CD14-positive monocyte (primary cell): ENCODE data around the gene NBPF15. TPM values are rescaled to one million over a fixed set of nuclear protein-coding genes. Genes with fewer than 3 reads are reported as not detected.
A peak's percentile ranks its signal among the peaks of the same experiment; 100 is the strongest.
"Not testable (repeated sequence)": the region's sequence is repeated elsewhere in the genome, so short reads cannot be mapped to it uniquely, and the experiment has no call there.

Experiments
- DNase-seq, 3 donors: peaks; one replicate each; pipeline ENCODE4 v3.0.0-alpha.2; 2011 to 2022
- H2AFZ ChIP-seq: 2 replicates; pipeline ENCODE4 v1.6.0; 2012; ENCODE audit warnings: mild to moderate bottlenecking, low read depth, low read length, inconsistent platforms; ENCODE audit not compliant: insufficient read depth, poor library complexity, severe bottlenecking
- H3K27ac ChIP-seq, 2 donors: 1 replicate in 1 of 2; 2 replicates in 1 of 2; pipeline ENCODE4 v1.5.1; 2012 to 2013; ENCODE audit warnings: low read length in 2 of 2, control low read depth in 1 of 2, inconsistent platforms in 1 of 2, low read depth in 1 of 2, mild to moderate bottlenecking in 1 of 2
- H3K27me3 ChIP-seq, 2 donors: one replicate each; pipeline versions ENCODE4 v1.6.0 to v1.6.1; 2011 to 2013; ENCODE audit warnings: low read length in 2 of 2; ENCODE audit not compliant: control insufficient read depth in 2 of 2, insufficient read depth in 2 of 2
- H3K36me3 ChIP-seq, 2 donors: replicated peaks in 1 of 2; 1 replicate in 1 of 2; 2 replicates in 1 of 2; pipeline versions ENCODE4 v1.5.1 to v1.6.1; 2012 to 2013; ENCODE audit warnings: low read length in 2 of 2, control low read depth in 1 of 2, inconsistent platforms in 1 of 2, mild to moderate bottlenecking in 1 of 2; ENCODE audit not compliant: insufficient read depth in 2 of 2, control insufficient read depth in 1 of 2
- H3K4me1 ChIP-seq, 2 donors: 1 replicate in 1 of 2; 2 replicates in 1 of 2; pipeline versions ENCODE4 v1.5.1 to v1.6.1; 2012 to 2013; ENCODE audit warnings: low read length in 2 of 2, control low read depth in 1 of 2, inconsistent platforms in 1 of 2, mild to moderate bottlenecking in 1 of 2, moderate library complexity in 1 of 2; ENCODE audit not compliant: insufficient read depth in 2 of 2, control insufficient read depth in 1 of 2
- H3K4me2 ChIP-seq: replicated peaks from 2 replicates; pipeline ENCODE3; 2012; ENCODE audit warnings: low read length, moderate library complexity, mild to moderate bottlenecking; ENCODE audit not compliant: poor library complexity, severe bottlenecking; ENCODE audit errors: extremely low read depth
- H3K4me3 ChIP-seq, 3 experiments: fragments of 200-600 bp in 1 of 3; sonication (generic) in 1 of 3; replicated peaks in 1 of 3; 1 replicate in 2 of 3; 2 replicates in 1 of 3; pipeline ENCODE4 v1.5.1; 2011 to 2013; ENCODE audit warnings: low read length in 3 of 3, mild to moderate bottlenecking in 3 of 3, control low read depth in 2 of 3, low read depth in 2 of 3, inconsistent platforms in 1 of 3, moderate library complexity in 1 of 3
- H3K79me2 ChIP-seq: 2 replicates; pipeline ENCODE4 v1.6.0; 2012; ENCODE audit warnings: mild to moderate bottlenecking, control low read depth, inconsistent platforms, low read length, moderate library complexity; ENCODE audit not compliant: insufficient read depth
- H3K9ac ChIP-seq: 2 replicates; pipeline ENCODE4 v1.6.0; 2017; ENCODE audit warnings: low read length, mild to moderate bottlenecking; ENCODE audit not compliant: insufficient read depth, poor library complexity, severe bottlenecking
- H3K9me3 ChIP-seq, 2 donors: replicated peaks in 1 of 2; 1 replicate in 1 of 2; 2 replicates in 1 of 2; pipeline versions ENCODE4 v1.5.1 to v1.6.1; 2012 to 2013; ENCODE audit warnings: low read length in 2 of 2, control low read depth in 1 of 2; ENCODE audit not compliant: control insufficient read depth in 1 of 2, insufficient read depth in 1 of 2
- H4K20me1 ChIP-seq: 2 replicates; pipeline ENCODE4 v1.6.0; 2012; ENCODE audit warnings: mild to moderate bottlenecking, low read length, control low read depth, moderate library complexity; ENCODE audit not compliant: insufficient read depth
- H3K27ac Mint-ChIP-seq, 7 donors: one replicate each; pipeline ENCODE4 v1.8.0; 2020; ENCODE audit warnings: mild to moderate bottlenecking in 7 of 7, mixed read lengths in 7 of 7, moderate library complexity in 6 of 7, inconsistent platforms in 2 of 7
- H3K27me3 Mint-ChIP-seq, 3 donors: one replicate each; pipeline ENCODE4 v1.8.0; 2021 to 2022; ENCODE audit warnings: low read depth in 3 of 3, mild to moderate bottlenecking in 3 of 3, mixed read lengths in 3 of 3, moderate library complexity in 3 of 3, inconsistent platforms in 1 of 3
- H3K36me3 Mint-ChIP-seq, 2 donors: one replicate each; pipeline ENCODE4 v1.8.0; 2020; ENCODE audit warnings: mixed read lengths in 2 of 2, inconsistent platforms in 1 of 2, mild to moderate bottlenecking in 1 of 2
- H3K4me1 Mint-ChIP-seq: one replicate; pipeline ENCODE4 v1.8.0; 2020; ENCODE audit warnings: mild to moderate bottlenecking, mixed read lengths
- H3K4me3 Mint-ChIP-seq, 2 donors: one replicate each; pipeline ENCODE4 v1.8.0; 2020; ENCODE audit warnings: mild to moderate bottlenecking in 2 of 2, mixed read lengths in 2 of 2, moderate library complexity in 1 of 2
- H3K9me3 Mint-ChIP-seq, 7 donors: one replicate each; pipeline ENCODE4 v1.8.0; 2020 to 2022; ENCODE audit warnings: mixed read lengths in 7 of 7, mild to moderate bottlenecking in 6 of 7, moderate library complexity in 6 of 7, inconsistent platforms in 2 of 7
- WGBS: methylation state at CpG from one replicate; pipeline ENCODE4 v1.1.5; 2013; ENCODE audit warnings: missing lambda C conversion rate; ENCODE audit not compliant: insufficient coverage; 5-methylcytosine and 5-hydroxymethylcytosine counted together
- intact Hi-C, 2 donors: fragments of 100-400 bp; cut with micrococcal nuclease; formaldehyde crosslinking; loops; one replicate each; pipeline versions ENCODE4 v1.15.0 to v1.15.1; 2023
- polyA minus RNA-seq: library from RNA; depleted of rRNA, polyadenylated mRNA; stranded (reverse); fragments of >200 nt; gene quantifications from 2 replicates; pipeline ENCODE4 v1.2.3, GENCODE V29; 2012
- polyA plus RNA-seq, 3 donors: library from polyadenylated mRNA; depleted of rRNA in 1 of 3; unstranded in 2 of 3; stranded (reverse) in 1 of 3; fragments of 300-500 nt in 2 of 3; fragments of >200 nt in 1 of 3; fragmentation: Illumina TruSeq in 2 of 3; gene quantifications; 1 replicate in 2 of 3; 2 replicates in 1 of 3; pipeline ENCODE4 v1.2.3, GENCODE V29; 2012 to 2021
- total RNA-seq, 12 experiments: library from RNA in 1 of 12; stranded (reverse) in 1 of 12; fragments of 120-200 nt in 1 of 12; gene quantifications; one replicate each; pipeline ENCODE4 v1.2.4 and lab custom pipeline; 2013 to 2026; ENCODE audit warnings: mixed read lengths in 6 of 12, inconsistent platforms in 1 of 12

The NBPF15 gene
- 13.8 TPM for total RNA-seq (2013)
- 10 to 100 TPM in 1 of 3 donors, 1 to 10 TPM in 1, under 1 TPM in 1; 0.55 to 24.0 (median 1.0) TPM for polyA plus RNA-seq
- 7.6 and 11.2 TPM in 2 replicates for polyA minus RNA-seq
- total RNA-seq (lab: John Stamatoyannopoulos, UW), result 10.1 to 22.5 (median 13.1) reads per million in 11 experiments

GRCh38 chr1:144461136-144461759 is at the start of gene NBPF15:
TSS of gene NBPF15 (minus strand) at chr1:144461669. CDS start at chr1:144440003, 21,666 bp downstream.
- H3K27me3 ChIP-seq, H3K4me1 ChIP-seq, H4K20me1 ChIP-seq, H3K79me2 ChIP-seq, H3K9me3 Mint-ChIP-seq, H3K27ac ChIP-seq, H3K4me1 Mint-ChIP-seq, H3K9me3 ChIP-seq, H3K36me3 Mint-ChIP-seq, H3K9ac ChIP-seq, H3K36me3 ChIP-seq, intact Hi-C loops: not testable (repeated sequence)
- H3K4me2 ChIP-seq, result peak within 1 kb of the TSS; percentile 39
- H2AFZ ChIP-seq, result peak within 1 kb of the TSS; percentile 65
- 0% methylated on average over 16 of the region's 71 CpGs for WGBS
- H3K4me3 ChIP-seq, result peak within 1 kb of the TSS; percentile 39 to 69 (median 42)
- peaks cover 2 to 23% (median 8%) of the 10 kb centered on the region in 3 donors for H3K27me3 Mint-ChIP-seq
- DNase-seq, result peak; percentile 1 to 11 (median 7)
- H3K4me3 Mint-ChIP-seq, result peak within 1 kb of the TSS; percentile 96 to 99
- H3K27ac Mint-ChIP-seq, result peak within 1 kb of the TSS in 2 of 7 donors; percentile 90 to 92

- H3K27ac Mint-ChIP-seq, H3K9me3 ChIP-seq, H3K27ac ChIP-seq, H3K36me3 Mint-ChIP-seq, H3K79me2 ChIP-seq, H3K27me3 ChIP-seq, H3K4me2 ChIP-seq, H3K36me3 ChIP-seq, H2AFZ ChIP-seq, H3K9me3 Mint-ChIP-seq, H3K4me1 ChIP-seq, H3K9ac ChIP-seq, H4K20me1 ChIP-seq, intact Hi-C loops, H3K4me1 Mint-ChIP-seq, H3K4me3 ChIP-seq, DNase-seq: not testable (repeated sequence)
- Mint-ChIP-seq H3K27me3 (peaks cover 7 to 13% (median 10%) of the 10 kb centered on the region in 3 donors), H3K4me3 (peak overlapping the region in 1 of 2 donors; percentile 42)
- WGBS, result no CpG with 5 or more reads among the region's 1 CpG
These were observed 35.0 kb upstream of the NBPF15 start for GRCh38 chr1:144496429-144496828.

- H3K9me3 Mint-ChIP-seq, intact Hi-C loops, H3K4me2 ChIP-seq, H4K20me1 ChIP-seq, H3K4me3 ChIP-seq, H2AFZ ChIP-seq, H3K4me3 Mint-ChIP-seq, H3K36me3 Mint-ChIP-seq, H3K36me3 ChIP-seq, H3K9me3 ChIP-seq, H3K9ac ChIP-seq, DNase-seq, H3K27ac ChIP-seq, H3K79me2 ChIP-seq, H3K4me1 ChIP-seq, H3K27me3 ChIP-seq, H3K4me1 Mint-ChIP-seq, H3K27ac Mint-ChIP-seq: not testable (repeated sequence)
- no CpG with 5 or more reads among the region's 4 CpGs for WGBS
- peaks cover 10 to 17% (median 11%) of the 10 kb centered on the region in 3 donors for H3K27me3 Mint-ChIP-seq
These were observed 32.7 kb upstream of the NBPF15 start for GRCh38 chr1:144494130-144494529.

GRCh38 chr1:144490394-144490793 is 28.9 kb upstream of the NBPF15 start:
- H2AFZ ChIP-seq, H3K9me3 ChIP-seq, H3K4me1 ChIP-seq, H3K36me3 Mint-ChIP-seq, DNase-seq, H3K4me2 ChIP-seq, H3K36me3 ChIP-seq, H3K79me2 ChIP-seq, H3K4me1 Mint-ChIP-seq, H3K4me3 ChIP-seq, H3K27ac Mint-ChIP-seq, H3K27ac ChIP-seq, H3K9ac ChIP-seq, H4K20me1 ChIP-seq, H3K9me3 Mint-ChIP-seq, intact Hi-C loops: not testable (repeated sequence)
- H3K27me3 ChIP-seq, result peaks cover 2 to 10% of the 10 kb centered on the region in 2 donors
- Mint-ChIP-seq H3K4me3 (peak overlapping the region in 1 of 2 donors; percentile 30), H3K27me3 (peaks cover 10 to 18% (median 10%) of the 10 kb centered on the region in 3 donors)
- no CpG with 5 or more reads among the region's 18 CpGs for WGBS
